ENCODE measurements around the gene FER1L5.
"Not testable (repeated sequence)": the region's sequence is repeated elsewhere in the genome, so short reads cannot be mapped to it uniquely, and the experiment has no call there.

Gene FER1L5

DNA sequence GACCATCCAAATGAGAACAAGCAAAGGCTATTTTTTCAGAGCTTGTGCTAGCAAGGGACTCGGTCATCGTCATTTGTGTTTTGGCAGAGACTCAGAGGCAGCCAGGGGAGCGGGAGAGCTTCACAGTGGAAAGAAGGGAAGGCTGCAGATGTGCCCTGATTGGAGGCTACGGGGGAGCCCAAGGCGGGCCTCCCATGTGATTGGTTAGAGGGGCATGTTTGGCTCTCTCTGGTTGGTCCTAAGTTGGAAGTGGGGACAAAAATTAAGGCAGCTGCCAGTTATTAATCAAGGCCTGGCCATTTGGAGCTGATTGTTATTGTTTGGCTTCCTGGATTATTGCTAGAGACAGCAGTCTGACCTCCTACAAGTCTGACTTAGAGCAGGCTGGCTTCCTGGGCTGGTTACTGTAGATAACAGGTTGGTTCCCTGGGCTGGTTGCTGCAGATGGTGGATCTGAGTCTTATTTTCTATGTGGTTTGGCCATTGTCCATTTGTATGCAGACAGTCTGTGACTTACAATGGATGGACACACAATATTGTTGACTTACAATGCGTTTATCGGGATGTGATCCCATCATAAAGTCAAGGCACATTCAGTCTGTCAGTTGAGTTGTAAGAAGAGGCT, 5.9 kb downstream of the FER1L5 start:
- ChIA-PET POLR2A (no interaction called here), CTCF (interaction anchor here (1.2 kb wide), 1 partner anchor 115 kb away, joined by 3 read pairs; no protein-coding TSS in a partner anchor)
- no peak for DNase-seq (ENCODE audit: extremely low spot score)
- TF ChIP-seq, protein P1, sequence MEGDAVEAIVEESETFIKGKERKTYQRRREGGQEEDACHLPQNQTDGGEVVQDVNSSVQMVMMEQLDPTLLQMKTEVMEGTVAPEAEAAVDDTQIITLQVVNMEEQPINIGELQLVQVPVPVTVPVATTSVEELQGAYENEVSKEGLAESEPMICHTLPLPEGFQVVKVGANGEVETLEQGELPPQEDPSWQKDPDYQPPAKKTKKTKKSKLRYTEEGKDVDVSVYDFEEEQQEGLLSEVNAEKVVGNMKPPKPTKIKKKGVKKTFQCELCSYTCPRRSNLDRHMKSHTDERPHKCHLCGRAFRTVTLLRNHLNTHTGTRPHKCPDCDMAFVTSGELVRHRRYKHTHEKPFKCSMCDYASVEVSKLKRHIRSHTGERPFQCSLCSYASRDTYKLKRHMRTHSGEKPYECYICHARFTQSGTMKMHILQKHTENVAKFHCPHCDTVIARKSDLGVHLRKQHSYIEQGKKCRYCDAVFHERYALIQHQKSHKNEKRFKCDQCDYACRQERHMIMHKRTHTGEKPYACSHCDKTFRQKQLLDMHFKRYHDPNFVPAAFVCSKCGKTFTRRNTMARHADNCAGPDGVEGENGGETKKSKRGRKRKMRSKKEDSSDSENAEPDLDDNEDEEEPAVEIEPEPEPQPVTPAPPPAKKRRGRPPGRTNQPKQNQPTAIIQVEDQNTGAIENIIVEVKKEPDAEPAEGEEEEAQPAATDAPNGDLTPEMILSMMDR (IDR thresholded peaks at IDR 0.05; ENCODE audit: control extremely low read depth, extremely low read depth, low read depth, missing control alignments), result no peak

DNA sequence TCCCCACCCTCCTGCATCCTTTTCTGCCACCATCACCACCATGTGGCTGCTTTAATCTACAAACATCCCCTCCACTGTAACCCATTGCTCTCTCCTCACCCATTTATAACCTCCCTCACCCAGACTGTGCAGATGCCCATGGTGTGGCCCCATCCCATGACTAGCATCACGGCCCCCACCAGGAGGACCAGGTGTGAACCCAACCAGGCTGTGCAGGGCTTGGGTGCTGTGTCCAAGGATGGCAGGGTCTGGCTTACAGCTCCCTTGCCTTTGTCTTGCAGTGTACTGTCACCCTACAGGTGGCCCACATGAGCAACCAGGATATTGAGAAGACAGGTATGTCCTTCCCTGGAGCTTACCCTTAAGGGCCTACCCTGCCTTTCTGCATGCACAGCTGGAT, 6.8 kb downstream of the FER1L5 start:
- ChIA-PET POLR2A (no interaction called here), CTCF (interaction anchor here (1.2 kb wide), 1 partner anchor 114 kb away, joined by 3 read pairs; no protein-coding TSS in a partner anchor)
- no peak for DNase-seq (ENCODE audit: extremely low spot score)
- TF ChIP-seq, protein P1 (IDR thresholded peaks at IDR 0.05; ENCODE audit: control extremely low read depth, extremely low read depth, low read depth, missing control alignments), result no peak

DNA sequence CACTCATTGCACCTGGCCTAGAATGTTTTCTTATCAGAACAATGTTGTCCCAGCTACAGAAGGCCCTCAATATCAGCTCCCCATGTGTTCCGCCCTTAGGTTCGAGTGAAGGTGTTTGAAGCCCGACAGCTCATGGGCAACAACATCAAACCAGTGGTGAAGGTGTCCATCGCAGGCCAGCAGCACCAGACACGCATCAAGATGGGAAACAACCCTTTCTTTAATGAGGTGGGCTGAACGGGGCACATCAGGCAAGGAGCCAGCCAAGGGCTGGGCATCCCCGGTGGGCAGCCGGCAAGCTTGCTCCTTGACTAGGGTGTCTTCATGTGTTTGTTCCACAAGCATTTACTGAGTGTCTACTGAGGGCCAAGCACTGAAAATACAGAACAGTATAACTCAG, 9.2 kb downstream of the FER1L5 start:
- no peak for DNase-seq (ENCODE audit: extremely low spot score)
- TF ChIP-seq, protein P1 (IDR thresholded peaks at IDR 0.05; ENCODE audit: control extremely low read depth, extremely low read depth, low read depth, missing control alignments), result no peak
- POLR2A ChIA-PET, result no interaction called here
- CTCF ChIA-PET, result no interaction called here

- DNase-seq (ENCODE audit: extremely low spot score); CTCF ChIA-PET; POLR2A ChIA-PET: not testable (repeated sequence)
These were observed 12.2 kb downstream of the FER1L5 start for GRCh38 chr2:96654791-96655190.

DNA sequence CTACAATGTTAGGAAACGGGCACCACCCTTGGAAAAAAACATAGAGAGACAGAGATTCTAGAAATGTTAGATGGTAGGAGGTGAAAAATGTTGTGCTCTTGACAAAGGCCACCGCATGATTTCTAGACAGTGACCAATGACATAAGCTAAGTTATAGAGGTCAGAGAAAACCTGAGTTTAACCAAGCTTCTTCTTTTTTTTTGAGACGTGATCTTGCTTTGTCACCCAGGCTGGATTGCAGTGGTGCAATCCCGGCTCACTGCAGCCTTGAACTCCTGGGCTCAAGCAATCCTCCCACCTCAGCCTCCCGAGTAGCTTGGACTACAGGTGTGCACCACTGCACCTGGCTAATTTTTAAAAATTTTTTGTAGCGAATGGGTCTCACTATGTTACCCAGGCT, 13.0 kb downstream of the FER1L5 start:
- ChIA-PET POLR2A (no interaction called here), CTCF (no interaction called here)
- no peak for DNase-seq (ENCODE audit: extremely low spot score)
- TF ChIP-seq, protein P1 (IDR thresholded peaks at IDR 0.05; ENCODE audit: control extremely low read depth, extremely low read depth, low read depth, missing control alignments), result no peak

DNA sequence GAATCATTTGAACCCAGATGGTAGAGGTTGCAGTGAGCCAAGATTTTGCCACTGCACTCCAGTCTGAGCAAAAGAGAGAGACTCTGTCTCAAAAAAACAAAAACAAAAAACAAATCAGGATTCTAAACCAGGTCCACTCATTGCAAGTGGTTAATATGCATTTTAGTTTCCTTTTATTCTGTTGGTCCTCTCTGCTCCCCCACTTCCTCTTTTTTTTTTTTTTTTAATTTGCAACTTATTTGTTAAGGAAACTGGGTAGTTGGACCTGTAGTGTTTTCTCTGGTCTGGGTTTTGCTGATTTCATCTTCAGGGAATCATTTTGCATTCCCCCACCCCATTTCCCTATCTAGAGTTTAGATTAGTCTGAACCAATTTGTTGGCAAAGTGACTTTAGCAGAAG, 14.0 kb downstream of the FER1L5 start:
- TF ChIP-seq, protein P1 (IDR thresholded peaks at IDR 0.05; ENCODE audit: control extremely low read depth, extremely low read depth, low read depth, missing control alignments), result no peak
- POLR2A ChIA-PET, result no interaction called here
- no peak for DNase-seq (ENCODE audit: extremely low spot score)
- CTCF ChIA-PET, result no interaction called here

DNA sequence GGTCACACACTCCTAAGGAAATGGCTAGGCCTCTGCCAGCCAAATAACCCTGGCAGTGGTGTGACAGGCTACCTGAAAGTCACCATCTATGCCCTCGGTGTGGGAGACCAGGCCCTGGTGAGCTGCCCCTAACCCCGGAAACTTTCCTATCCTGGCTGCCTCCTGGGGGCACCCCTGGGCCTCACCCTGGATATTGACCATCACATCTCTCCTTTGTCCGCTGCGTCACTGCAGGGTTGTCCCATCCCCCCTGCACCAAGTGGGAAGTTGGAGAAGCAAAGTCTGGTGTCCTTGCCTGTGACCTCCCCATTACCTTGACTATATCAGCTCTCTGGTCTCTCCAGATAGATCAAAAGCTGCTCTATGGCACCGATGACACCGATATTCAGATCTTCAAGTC, 18.8 kb downstream of the FER1L5 start:
- CTCF ChIA-PET, result no interaction called here
- DNase-seq (ENCODE audit: extremely low spot score), result no peak
- TF ChIP-seq, protein P1 (IDR thresholded peaks at IDR 0.05; ENCODE audit: control extremely low read depth, extremely low read depth, low read depth, missing control alignments), result no peak
- POLR2A ChIA-PET, result no interaction called here

Measured in GM10248 (cell line).